ENCODE results near the gene AKR1E2. TPM values are rescaled to one million over a fixed set of nuclear protein-coding genes. Genes with fewer than 3 reads are reported as not detected.
A peak's percentile ranks its signal among the peaks of the same experiment; 100 is the strongest.

The AKR1E2 gene
- total and polyA plus RNA-seq, 9 of the 15 experiments (the other 6 are each of a cell fraction or from before 2014, with no cell fraction given), result 4.2 to 16.6 (median 9.8) TPM

GRCh38 chr10:4847561-4848355 is 21.8 kb downstream of the AKR1E2 start (continued):
- TF ChIP-seq ZBTB40 (IDR thresholded peaks at IDR 0.05) (peak; percentile 53), ZBTB40 (CRISPR knock-in tag; IDR thresholded peaks at IDR 0.05) (no peak), ARID1B (IDR thresholded peaks at IDR 0.05) (peak; percentile 56), TEAD2 (tag; IDR thresholded peaks at IDR 0.05) (no peak), JUND (IDR thresholded peaks at IDR 0.05; ENCODE audit: borderline replicate concordance, low read depth, low read length) (peak; percentile 93), JUND (tag; IDR thresholded peaks at IDR 0.05; ENCODE audit: borderline replicate concordance, low read depth, low read length) (peak; percentile 92), ZNF561 (CRISPR knock-in tag; conservative IDR thresholded peaks at IDR 0.05) (no peak), JUN (IDR thresholded peaks at IDR 0.05; ENCODE audit: borderline replicate concordance, low read depth, low read length) (peak; percentile 65; the same call in 1 of the 2 replicates), JUN (CRISPR knock-in tag; IDR thresholded peaks at IDR 0.05; ENCODE audit: borderline replicate concordance) (no peak), ZNF584 (CRISPR knock-in tag; IDR thresholded peaks at IDR 0.05; ENCODE audit: low read depth) (peak; percentile 41; the same call in 1 of the 2 replicates), L3MBTL2 (IDR thresholded peaks at IDR 0.05) (no peak), ZNF175 (CRISPR knock-in tag; IDR thresholded peaks at IDR 0.05; ENCODE audit: low read depth) (peak; percentile 63), ZNF76 (CRISPR knock-in tag; IDR thresholded peaks at IDR 0.05; ENCODE audit: borderline replicate concordance) (no peak), MIER1 (IDR thresholded peaks at IDR 0.05; ENCODE audit: low read depth) (no peak), YY1 (IDR thresholded peaks at IDR 0.05; ENCODE audit: borderline replicate concordance in 1 of 3, control insufficient read depth in 1 of 3, extremely low read depth in 1 of 3, insufficient read depth in 3 of 3, insufficient read length in 1 of 3, insufficient replicate concordance in 2 of 3, low read depth in 1 of 3, low read length in 2 of 3) (no peak), RHOXF2B (CRISPR knock-in tag; conservative IDR thresholded peaks at IDR 0.05) (no peak), EP300 (IDR thresholded peaks at IDR 0.05; ENCODE audit: low read length) (peak; percentile 12; the same call in 1 of the 2 replicates), RBBP5 (IDR thresholded peaks at IDR 0.05; ENCODE audit: borderline replicate concordance, insufficient read depth, low read length, poor library complexity, severe bottlenecking) (peak; percentile 37), SMARCA4 (IDR thresholded peaks at IDR 0.05) (peak; percentile 61; the same call in 1 of the 2 replicates)
